Smooth muscle cell (in vitro differentiated cells): ENCODE results near the gene USP9X. TPM values are rescaled to one million over a fixed set of nuclear protein-coding genes. Genes with fewer than 3 reads are reported as not detected.

Experiments used
- DNase-seq: peaks from one replicate; lab custom pipeline; 2025; ENCODE audit not compliant: unreplicated experiment; lab: John Stamatoyannopoulos, UW
- H2AFZ ChIP-seq: fragments of 200-600 bp; sonication (generic); 2 replicates; pipeline ENCODE4 v1.6.0; 2016; ENCODE audit warnings: antibody characterized with exemption, low read depth, mild to moderate bottlenecking
- H3F3A ChIP-seq: fragments of 200-600 bp; sonication (generic); 2 replicates; pipeline ENCODE4 v1.6.0; 2017; ENCODE audit warnings: antibody characterized with exemption, low read depth
- H3K27ac ChIP-seq: fragments of 200-600 bp; sonication (generic); 2 replicates; pipeline ENCODE4 v1.5.1; 2016; ENCODE audit warnings: low read depth, mild to moderate bottlenecking
- H3K27me3 ChIP-seq: fragments of 200-600 bp; sonication (generic); 2 replicates; pipeline ENCODE4 v1.6.1; 2016; ENCODE audit warnings: low read depth, mild to moderate bottlenecking
- H3K36me3 ChIP-seq: fragments of 200-600 bp; sonication (generic); 2 replicates; pipeline ENCODE4 v1.5.1; 2016; ENCODE audit warnings: low read depth
- H3K4me1 ChIP-seq: fragments of 200-600 bp; sonication (generic); 2 replicates; pipeline ENCODE4 v1.5.1; 2016; ENCODE audit warnings: low read depth
- H3K4me2 ChIP-seq: fragments of 200-600 bp; sonication (generic); 2 replicates; pipeline ENCODE4 v1.6.0; 2016; ENCODE audit warnings: mild to moderate bottlenecking
- H3K4me3 ChIP-seq: fragments of 200-600 bp; sonication (generic); 2 replicates; pipeline ENCODE4 v1.5.1; 2016; ENCODE audit warnings: mild to moderate bottlenecking
- H3K79me2 ChIP-seq: fragments of 200-600 bp; sonication (generic); 2 replicates; pipeline ENCODE4 v1.6.0; 2016; ENCODE audit warnings: low read depth, mild to moderate bottlenecking
- H3K9ac ChIP-seq: fragments of 200-600 bp; sonication (generic); 2 replicates; pipeline ENCODE4 v1.6.0; 2016; ENCODE audit warnings: low read depth
- H3K9me3 ChIP-seq: fragments of 200-600 bp; sonication (generic); replicated peaks from 2 replicates; pipeline ENCODE4 v1.5.1; 2016; ENCODE audit warnings: low read depth
- H4K20me1 ChIP-seq: fragments of 200-600 bp; sonication (generic); 2 replicates; pipeline ENCODE4 v1.6.0; 2016; ENCODE audit warnings: low read depth
- WGBS: methylation state at CpG from one replicate; pipeline ENCODE4 v1.1.7; 2016; ENCODE audit warnings: low lambda C conversion rate; 5-methylcytosine and 5-hydroxymethylcytosine counted together
- polyA plus RNA-seq: library from polyadenylated mRNA; unstranded; fragments of >200 nt; fragmentation: Nextera tagmentation; extraction: Ambion mirVana; gene quantifications from 2 replicates; pipeline ENCODE4 v1.2.1, GENCODE V29; 2016
- total RNA-seq: library from RNA; depleted of rRNA; stranded (reverse); fragments of >200 nt; gene quantifications from 2 replicates; pipeline ENCODE4 v1.2.3, GENCODE V29; 2014
- TF ChIP-seq, protein P1 (sequence below): fragments of 200-600 bp; sonication (generic); IDR thresholded peaks from 2 replicates; pipeline ENCODE4 v1.5.1; 2017; ENCODE audit warnings: borderline replicate concordance, mild to moderate bottlenecking, antibody characterized with exemption; ENCODE audit not compliant: insufficient read depth, poor library complexity, severe bottlenecking

The USP9X gene
- total and polyA plus RNA-seq, 2 experiments from 2014 or later, result 26.0 to 98.0 TPM

- Histone ChIP-seq H3K4me3 (no peak overlapping the region), H3K27me3 (no peaks in the 10 kb centered on the region), H3F3A (peaks cover 3% of the 10 kb centered on the region), H2AFZ (no peak overlapping the region), H3K9ac (no peak overlapping the region), H3K79me2 (peaks cover 99% of the 10 kb centered on the region), H3K4me1 (peaks cover 31% of the 10 kb centered on the region), H4K20me1 (peaks cover 100% of the 10 kb centered on the region), H3K27ac (peak overlapping the region; percentile 53), H3K36me3 (no peaks in the 10 kb centered on the region), H3K4me2 (peak overlapping the region; percentile 24), H3K9me3 (no peaks in the 10 kb centered on the region)
- TF ChIP-seq, protein P1, sequence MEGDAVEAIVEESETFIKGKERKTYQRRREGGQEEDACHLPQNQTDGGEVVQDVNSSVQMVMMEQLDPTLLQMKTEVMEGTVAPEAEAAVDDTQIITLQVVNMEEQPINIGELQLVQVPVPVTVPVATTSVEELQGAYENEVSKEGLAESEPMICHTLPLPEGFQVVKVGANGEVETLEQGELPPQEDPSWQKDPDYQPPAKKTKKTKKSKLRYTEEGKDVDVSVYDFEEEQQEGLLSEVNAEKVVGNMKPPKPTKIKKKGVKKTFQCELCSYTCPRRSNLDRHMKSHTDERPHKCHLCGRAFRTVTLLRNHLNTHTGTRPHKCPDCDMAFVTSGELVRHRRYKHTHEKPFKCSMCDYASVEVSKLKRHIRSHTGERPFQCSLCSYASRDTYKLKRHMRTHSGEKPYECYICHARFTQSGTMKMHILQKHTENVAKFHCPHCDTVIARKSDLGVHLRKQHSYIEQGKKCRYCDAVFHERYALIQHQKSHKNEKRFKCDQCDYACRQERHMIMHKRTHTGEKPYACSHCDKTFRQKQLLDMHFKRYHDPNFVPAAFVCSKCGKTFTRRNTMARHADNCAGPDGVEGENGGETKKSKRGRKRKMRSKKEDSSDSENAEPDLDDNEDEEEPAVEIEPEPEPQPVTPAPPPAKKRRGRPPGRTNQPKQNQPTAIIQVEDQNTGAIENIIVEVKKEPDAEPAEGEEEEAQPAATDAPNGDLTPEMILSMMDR, result no peak
- no peak for DNase-seq
- 43% methylated on average over 1 of the region's 1 CpG for WGBS
These were observed 22.8 kb downstream of the USP9X start for GRCh38 chrX:41108007-41108406.

- H3K4me2 ChIP-seq, result peak overlapping the region; percentile 24
- TF ChIP-seq, protein P1, result no peak
These were observed 23.4 kb downstream of the USP9X start for GRCh38 chrX:41108463-41109205.

DNA sequence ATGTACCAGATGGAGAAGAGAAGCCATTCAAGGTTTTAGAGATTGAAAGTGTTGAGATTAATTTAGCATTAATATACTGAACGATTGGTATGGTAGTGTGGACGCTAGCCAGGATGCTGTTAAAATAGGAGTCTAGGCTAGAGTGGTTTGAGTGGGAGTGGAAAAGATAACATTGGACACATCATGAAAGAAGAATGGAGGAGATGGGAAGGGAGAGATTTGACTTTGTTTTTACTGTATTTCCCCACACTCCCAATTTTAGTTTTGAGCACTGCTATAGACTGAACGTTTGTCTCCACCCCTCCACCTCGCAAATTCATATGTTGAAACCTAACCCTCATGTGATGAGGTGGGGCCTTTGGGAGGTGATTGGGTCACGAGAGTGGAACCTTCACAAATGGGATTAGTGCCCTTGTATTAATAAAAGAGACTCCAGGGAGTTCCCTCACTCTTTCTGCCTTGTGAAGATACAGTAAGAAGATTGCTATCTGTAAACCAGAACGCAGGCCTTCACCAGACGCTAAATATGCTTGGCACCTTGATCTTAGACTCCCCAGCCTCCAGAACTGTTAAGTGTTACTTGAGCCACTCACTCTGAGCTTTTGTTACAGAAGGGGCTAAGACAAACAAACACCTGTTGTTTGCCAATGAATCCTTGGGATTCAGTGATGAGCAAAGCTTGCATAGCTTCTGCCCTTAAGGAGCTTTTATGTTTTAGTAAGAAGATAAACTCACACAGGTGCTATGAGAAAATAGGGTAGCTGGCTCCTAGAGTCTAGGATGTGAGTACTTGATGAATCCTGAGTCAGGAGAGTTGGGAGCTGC lies 25.8 kb downstream of the USP9X start:
- no peak overlapping the region for H3K9ac ChIP-seq
- H2AFZ ChIP-seq, result no peak overlapping the region
- H3K4me2 ChIP-seq, result peak overlapping the region; percentile 24
- peaks cover 100% of the 10 kb centered on the region for H4K20me1 ChIP-seq
- H3K27ac ChIP-seq, result peak overlapping the region; percentile 49
- H3K4me3 ChIP-seq, result no peak overlapping the region
- peaks cover 98% of the 10 kb centered on the region for H3K79me2 ChIP-seq
- TF ChIP-seq, protein P1, result no peak
- WGBS, result 31% methylated on average over 7 of the region's 7 CpGs
- DNase-seq, result no peak
- no peaks in the 10 kb centered on the region for H3K9me3 ChIP-seq
- H3K4me1 ChIP-seq, result peaks cover 37% of the 10 kb centered on the region
- H3K27me3 ChIP-seq, result no peaks in the 10 kb centered on the region
- no peaks in the 10 kb centered on the region for H3K36me3 ChIP-seq
- peaks cover 3% of the 10 kb centered on the region for H3F3A ChIP-seq

More at GRCh38 chrX:41108463-41109205, 23.4 kb downstream of the USP9X start:
- Histone ChIP-seq H3K36me3 (no peaks in the 10 kb centered on the region), H3K9ac (no peak overlapping the region), H3F3A (peaks cover 3% of the 10 kb centered on the region), H3K27me3 (no peaks in the 10 kb centered on the region), H4K20me1 (peaks cover 100% of the 10 kb centered on the region), H3K4me1 (peaks cover 31% of the 10 kb centered on the region), H2AFZ (no peak overlapping the region), H3K27ac (peak overlapping the region; percentile 53), H3K4me3 (no peak overlapping the region), H3K9me3 (no peaks in the 10 kb centered on the region), H3K79me2 (peaks cover 99% of the 10 kb centered on the region)
- no peak for DNase-seq
- WGBS, result 60% methylated on average over 5 of the region's 5 CpGs
